WI38 (cell line): ENCODE measurements around the gene MIOX.

ENCODE experiments used
- H3K4me3 ChIP-seq: 2 replicates; pipeline ENCODE4 v1.5.1; 2011; ENCODE audit warnings: low read depth, mild to moderate bottlenecking, control low read depth, low read length
- TF ChIP-seq, protein P1 (sequence below): IDR thresholded peaks from 2 replicates; pipeline ENCODE4 v1.5.1; 2012; ENCODE audit warnings: low read depth, mild to moderate bottlenecking, control low read depth, low read length

MIOX gene

GRCh38 chr22:50521710-50522109 is 35.1 kb downstream of the MIOX start:
- H3K4me3 ChIP-seq = no peak overlapping the region
- TF ChIP-seq, protein P1, sequence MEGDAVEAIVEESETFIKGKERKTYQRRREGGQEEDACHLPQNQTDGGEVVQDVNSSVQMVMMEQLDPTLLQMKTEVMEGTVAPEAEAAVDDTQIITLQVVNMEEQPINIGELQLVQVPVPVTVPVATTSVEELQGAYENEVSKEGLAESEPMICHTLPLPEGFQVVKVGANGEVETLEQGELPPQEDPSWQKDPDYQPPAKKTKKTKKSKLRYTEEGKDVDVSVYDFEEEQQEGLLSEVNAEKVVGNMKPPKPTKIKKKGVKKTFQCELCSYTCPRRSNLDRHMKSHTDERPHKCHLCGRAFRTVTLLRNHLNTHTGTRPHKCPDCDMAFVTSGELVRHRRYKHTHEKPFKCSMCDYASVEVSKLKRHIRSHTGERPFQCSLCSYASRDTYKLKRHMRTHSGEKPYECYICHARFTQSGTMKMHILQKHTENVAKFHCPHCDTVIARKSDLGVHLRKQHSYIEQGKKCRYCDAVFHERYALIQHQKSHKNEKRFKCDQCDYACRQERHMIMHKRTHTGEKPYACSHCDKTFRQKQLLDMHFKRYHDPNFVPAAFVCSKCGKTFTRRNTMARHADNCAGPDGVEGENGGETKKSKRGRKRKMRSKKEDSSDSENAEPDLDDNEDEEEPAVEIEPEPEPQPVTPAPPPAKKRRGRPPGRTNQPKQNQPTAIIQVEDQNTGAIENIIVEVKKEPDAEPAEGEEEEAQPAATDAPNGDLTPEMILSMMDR = no peak

DNA sequence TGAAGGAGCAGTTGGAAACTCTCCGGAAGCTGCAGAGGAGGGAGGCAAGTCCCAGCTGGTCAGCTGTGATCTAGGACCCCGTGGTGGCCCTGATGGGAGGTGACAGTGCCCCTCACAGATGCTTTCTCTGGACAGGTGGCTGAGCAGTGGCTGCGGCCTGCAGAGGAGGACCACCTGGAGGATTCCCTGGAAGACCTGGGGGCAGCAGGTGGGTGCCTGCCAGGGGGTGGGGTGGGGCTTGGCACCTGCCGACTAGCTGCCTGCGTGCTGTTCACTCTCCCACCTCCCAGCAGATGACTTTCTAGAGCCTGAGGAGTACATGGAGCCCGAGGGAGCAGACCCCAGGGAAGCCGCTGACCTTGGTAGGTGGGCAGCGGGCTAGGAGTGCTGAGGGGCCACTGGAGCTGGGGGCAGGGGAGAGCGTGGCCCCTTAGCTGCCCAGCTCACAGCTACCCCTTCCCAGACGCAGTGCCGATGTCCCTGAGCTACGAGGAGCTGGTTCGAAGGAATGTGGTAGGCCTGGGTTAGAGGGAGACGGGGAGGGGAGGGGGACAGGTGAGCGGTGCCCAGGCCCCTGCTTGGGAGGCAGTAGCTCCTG is 35.6 kb downstream of the MIOX start:
- TF ChIP-seq, protein P1 = no peak
- H3K4me3 ChIP-seq = no peak overlapping the region

GRCh38 chr22:50522806-50523438 is 36.3 kb downstream of the MIOX start:
- TF ChIP-seq, protein P1 = no peak
- no peak overlapping the region for H3K4me3 ChIP-seq

- H3K4me3 ChIP-seq = no peak overlapping the region
- TF ChIP-seq, protein P1 = no peak
Measured at GRCh38 chr22:50523458-50523805, 36.8 kb downstream of the MIOX start.

DNA sequence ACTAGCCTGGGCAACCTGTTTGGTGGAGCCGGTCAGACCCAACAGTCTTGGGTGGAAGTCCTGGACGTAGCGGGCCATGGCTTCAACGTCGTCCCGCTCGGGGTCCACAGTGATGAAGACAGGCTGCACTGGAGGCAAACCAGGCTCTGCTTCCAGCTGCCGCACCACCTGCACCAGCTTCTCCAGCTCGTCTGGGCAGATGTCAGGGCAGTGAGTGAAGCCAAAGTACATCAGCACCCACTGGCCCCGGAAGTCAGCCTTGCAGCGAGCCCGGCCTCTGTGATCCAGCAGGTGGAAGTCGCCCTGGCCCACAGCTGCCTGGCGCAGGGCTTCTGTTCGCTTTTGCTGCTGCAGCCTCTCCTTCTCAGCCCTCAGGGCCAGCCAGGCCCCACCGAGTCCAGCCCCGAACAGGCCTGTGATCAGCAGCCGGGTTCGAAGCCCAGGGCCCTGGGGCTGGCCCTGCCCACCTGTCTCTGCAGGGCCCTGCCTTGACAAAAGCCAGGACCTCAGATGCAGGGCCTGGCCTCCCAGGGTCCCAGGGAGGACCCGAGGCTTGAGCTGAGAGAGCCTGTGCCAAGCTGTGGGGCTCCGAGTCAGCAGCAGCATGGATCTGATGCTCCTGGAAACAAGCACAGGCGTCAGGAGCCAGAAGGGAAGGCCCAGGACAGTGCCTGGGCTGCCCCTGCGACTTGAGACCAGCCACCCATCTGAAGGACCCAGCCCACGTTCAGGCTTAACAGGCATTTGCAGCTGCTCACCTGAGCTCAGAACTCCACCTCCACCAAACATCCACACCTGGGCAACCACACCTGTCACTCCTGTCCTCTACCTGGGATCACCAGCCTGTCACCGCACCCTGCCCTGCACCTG is 37.4 kb downstream of the MIOX start:
- TF ChIP-seq, protein P1 = no peak
- H3K4me3 ChIP-seq = peak overlapping the region; percentile 74

GRCh38 chr22:50524676-50525103 is 38.0 kb downstream of the MIOX start:
- TF ChIP-seq, protein P1 = no peak
- peak overlapping the region; percentile 74 for H3K4me3 ChIP-seq
